Astrocyte of the spinal cord (primary cell): Measurements from ENCODE around the gene PCED1A.

Source experiments
- DNase-seq: peaks from one replicate; pipeline ENCODE4 v3.0.0; 2011; ENCODE audit warnings: low read depth, low spot score
- H3K4me3 ChIP-seq: 2 replicates; pipeline ENCODE4 v1.5.1; 2011; ENCODE audit warnings: low read depth, mild to moderate bottlenecking, low read length, moderate library complexity
- in situ Hi-C: cut with HindIII; loops from 2 replicates; pipeline ENCODE4 v1.10.0; 2017; ENCODE audit warnings: low sequenced_read_pairs
- TF ChIP-seq, protein P1 (sequence below): IDR thresholded peaks from 2 replicates; pipeline ENCODE4 v1.5.1; 2012; ENCODE audit warnings: low read depth, mild to moderate bottlenecking, low read length, inconsistent platforms

PCED1A gene, protein sequence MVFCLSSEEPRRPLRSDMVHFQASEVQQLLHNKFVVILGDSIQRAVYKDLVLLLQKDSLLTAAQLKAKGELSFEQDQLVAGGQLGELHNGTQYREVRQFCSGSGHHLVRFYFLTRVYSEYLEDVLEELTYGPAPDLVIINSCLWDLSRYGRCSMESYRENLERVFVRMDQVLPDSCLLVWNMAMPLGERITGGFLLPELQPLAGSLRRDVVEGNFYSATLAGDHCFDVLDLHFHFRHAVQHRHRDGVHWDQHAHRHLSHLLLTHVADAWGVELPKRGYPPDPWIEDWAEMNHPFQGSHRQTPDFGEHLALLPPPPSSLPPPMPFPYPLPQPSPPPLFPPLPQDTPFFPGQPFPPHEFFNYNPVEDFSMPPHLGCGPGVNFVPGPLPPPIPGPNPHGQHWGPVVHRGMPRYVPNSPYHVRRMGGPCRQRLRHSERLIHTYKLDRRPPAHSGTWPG

DNA sequence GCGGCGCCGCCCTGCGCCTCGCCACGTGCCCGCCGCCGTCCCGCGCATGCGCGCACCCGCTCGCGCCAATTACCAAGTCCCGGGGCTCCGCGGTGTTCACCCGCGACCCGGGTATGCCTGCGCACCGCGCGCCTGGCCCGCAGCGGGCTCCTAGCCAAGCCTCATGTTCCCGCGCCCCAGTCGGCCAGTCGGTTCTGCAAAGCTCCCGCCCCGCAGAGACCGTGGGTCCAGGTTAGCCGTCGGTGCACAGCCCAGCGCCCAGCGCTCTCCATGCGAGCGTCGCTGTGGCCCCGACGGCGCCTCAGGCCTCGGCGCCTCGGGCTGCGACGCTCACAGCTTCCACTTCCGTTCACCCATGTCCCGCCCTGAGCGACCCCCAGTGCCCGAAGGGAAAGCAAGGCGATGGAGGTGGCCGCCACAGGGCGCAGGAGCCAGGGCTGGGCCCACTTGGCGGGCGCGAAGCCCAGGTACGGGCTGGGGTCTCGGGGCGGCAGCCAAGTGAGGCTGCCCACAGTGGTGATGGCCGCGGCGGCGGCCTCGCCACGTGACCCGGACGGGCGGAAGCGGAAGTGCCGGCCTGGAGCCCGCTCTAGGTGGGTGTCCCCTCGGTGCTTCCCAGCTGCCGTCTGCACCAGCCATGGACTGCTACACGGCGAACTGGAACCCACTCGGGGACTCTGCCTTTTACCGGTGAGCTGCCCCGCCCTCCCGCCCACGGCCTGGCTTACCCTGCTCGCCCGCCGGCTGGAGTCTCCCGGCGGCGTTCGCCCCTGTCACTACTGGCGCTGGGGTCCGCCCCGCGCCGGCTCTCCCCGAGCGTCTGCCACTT is at the start of gene PCED1A, which contains the start of gene VPS16:
TSS of gene PCED1A (minus strand) at position 518 of the 829 bp plus-strand sequence. CDS start 743 bp downstream, outside the sequence.
TSS of gene VPS16 (plus strand) at position 608 of the 829 bp plus-strand sequence. CDS start at position 638, 30 bp downstream.
- in situ Hi-C loops = no loop called here
- H3K4me3 ChIP-seq = peak within 1 kb of the TSS; percentile 75
- TF ChIP-seq, protein P1, sequence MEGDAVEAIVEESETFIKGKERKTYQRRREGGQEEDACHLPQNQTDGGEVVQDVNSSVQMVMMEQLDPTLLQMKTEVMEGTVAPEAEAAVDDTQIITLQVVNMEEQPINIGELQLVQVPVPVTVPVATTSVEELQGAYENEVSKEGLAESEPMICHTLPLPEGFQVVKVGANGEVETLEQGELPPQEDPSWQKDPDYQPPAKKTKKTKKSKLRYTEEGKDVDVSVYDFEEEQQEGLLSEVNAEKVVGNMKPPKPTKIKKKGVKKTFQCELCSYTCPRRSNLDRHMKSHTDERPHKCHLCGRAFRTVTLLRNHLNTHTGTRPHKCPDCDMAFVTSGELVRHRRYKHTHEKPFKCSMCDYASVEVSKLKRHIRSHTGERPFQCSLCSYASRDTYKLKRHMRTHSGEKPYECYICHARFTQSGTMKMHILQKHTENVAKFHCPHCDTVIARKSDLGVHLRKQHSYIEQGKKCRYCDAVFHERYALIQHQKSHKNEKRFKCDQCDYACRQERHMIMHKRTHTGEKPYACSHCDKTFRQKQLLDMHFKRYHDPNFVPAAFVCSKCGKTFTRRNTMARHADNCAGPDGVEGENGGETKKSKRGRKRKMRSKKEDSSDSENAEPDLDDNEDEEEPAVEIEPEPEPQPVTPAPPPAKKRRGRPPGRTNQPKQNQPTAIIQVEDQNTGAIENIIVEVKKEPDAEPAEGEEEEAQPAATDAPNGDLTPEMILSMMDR = no peak
- peak; percentile 86 for DNase-seq

DNA sequence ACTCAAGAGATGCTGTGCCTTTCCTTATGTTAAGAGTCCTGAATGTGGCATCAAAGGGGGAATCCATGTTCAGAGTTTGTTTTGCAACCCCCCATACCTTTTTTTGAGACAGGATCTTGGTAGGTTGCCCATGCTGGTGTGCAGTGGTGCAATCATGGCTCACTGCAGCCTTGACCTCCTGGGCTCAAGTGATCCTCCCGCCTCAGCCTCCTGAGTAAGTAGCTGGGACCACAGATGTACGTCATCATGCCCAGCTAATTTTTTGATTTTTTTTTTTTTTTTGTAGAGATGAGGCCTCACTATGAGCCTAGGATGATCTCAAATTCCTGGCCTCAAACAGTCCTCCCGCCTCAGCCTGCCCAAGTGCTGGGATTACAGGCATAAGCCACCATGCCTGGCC is 49.3 kb upstream of the PCED1A start:
- no peak for DNase-seq
- in situ Hi-C loops = no loop called here
- no peak overlapping the region for H3K4me3 ChIP-seq
- TF ChIP-seq, protein P1 = no peak

DNA sequence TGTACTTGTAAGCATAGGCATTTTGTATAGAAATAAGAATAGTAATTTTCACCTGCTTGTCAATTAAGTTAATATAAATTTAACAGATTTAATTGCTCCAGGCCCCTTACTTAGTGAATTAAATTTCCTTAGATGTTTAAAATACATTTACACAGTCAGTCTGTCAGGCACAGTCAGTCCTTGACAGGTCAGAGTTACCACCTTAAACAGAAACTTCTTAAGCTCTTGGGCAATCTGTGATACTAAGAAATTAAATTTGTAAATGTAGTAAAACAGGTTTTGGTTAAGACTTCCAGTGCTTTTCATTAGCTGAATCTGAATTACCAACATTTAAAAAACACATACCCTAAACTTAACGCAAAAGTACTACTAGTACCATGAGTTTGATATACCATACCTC is 48.8 kb upstream of the PCED1A start:
- no peak overlapping the region for H3K4me3 ChIP-seq
- DNase-seq = no peak
- in situ Hi-C loops = no loop called here
- TF ChIP-seq, protein P1 = no peak

DNA sequence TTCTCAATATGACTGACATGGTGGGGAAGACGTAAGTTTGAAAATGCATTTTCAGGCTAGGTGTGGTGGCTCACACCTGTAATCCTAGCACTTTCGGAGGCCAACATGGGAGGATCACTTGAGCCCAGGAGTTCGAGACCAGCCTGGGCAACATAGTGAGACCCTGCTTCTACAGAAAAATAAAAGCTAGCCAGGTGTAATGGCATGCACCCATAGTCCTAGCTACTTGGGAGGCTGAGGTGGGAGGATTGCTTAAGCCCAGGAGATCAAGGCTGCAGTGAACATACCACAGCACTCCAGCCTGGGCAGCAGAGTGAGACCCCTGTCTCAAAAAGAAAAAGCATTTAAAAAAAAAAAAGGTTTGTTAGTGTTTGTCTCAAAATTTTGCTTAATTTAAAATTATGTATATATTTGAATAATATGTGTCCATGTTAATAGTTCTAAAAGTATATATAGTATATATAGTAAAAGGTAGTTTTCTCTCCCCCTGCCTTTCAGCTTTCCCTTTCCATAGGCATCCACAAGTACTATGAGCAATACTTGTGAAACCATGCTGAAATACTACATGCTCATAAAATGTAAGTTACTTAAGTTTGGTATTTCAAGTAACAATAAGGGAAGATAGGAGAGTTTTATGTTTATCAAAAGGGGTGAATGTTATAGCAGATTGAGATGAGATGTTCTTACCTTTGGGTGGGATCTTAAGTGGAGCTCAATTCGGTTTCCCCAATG is 47.9 kb upstream of the PCED1A start:
- TF ChIP-seq, protein P1 = no peak
- in situ Hi-C loops = no loop called here
- no peak overlapping the region for H3K4me3 ChIP-seq
- DNase-seq = no peak

DNA sequence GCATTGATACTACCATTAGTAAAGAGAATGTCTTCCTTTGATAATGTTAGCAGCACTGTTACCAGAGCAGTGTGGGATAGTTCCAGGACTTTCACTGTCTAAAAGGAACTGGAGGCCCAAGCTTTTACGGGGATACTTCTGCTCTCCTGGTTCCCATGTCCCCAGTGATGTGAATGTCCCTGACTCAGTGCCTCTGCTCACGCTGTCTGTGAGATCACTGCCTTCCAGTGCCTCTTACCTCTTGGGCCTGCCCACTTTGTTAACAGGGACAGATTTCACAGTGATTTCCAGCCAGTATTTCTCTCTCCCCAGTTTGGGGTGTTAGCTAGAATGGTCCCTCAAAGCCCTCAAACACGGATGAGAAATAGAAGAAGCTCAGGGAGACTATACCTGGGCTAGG is 47.3 kb upstream of the PCED1A start:
- in situ Hi-C loops = no loop called here
- H3K4me3 ChIP-seq = no peak overlapping the region
- TF ChIP-seq, protein P1 = no peak
- DNase-seq = no peak
